B cell (primary cell): ENCODE results near the gene C19orf81. TPM values are rescaled to one million over a fixed set of nuclear protein-coding genes. Genes with fewer than 3 reads are reported as not detected.

Experiments
- ATAC-seq: fragments of 200-7000 bp; cut with Tn5 transposase; one replicate; pipeline ENCODE4 v1.10.0; 2021; ENCODE audit warnings: low read depth, mild to moderate bottlenecking, moderate number of reproducible peaks, moderate library complexity
- CTCF ChIA-PET: fragments of 350-600 bp; sonication (Branson Sonifier 250); formaldehyde crosslinking; loops from one replicate; lab custom pipeline; 2021; ENCODE audit warnings: antibody characterized with exemption, inconsistent platforms; lab: Charles Lee
- POLR2A ChIA-PET: fragments of 350-600 bp; sonication (Branson Sonifier 250); formaldehyde crosslinking; loops from one replicate; lab custom pipeline; 2021; ENCODE audit warnings: antibody characterized with exemption; lab: Charles Lee
- DNase-seq: peaks from one replicate; pipeline ENCODE4 v3.0.0; 2013
- H2AFZ ChIP-seq: 2 replicates; pipeline ENCODE4 v1.6.1; 2012; ENCODE audit warnings: mild to moderate bottlenecking, low read depth, low read length; ENCODE audit not compliant: insufficient read depth, poor library complexity, severe bottlenecking
- H3K27ac ChIP-seq, 2 donors: 1 replicate in 1 of 2; 2 replicates in 1 of 2; pipeline ENCODE4 v1.5.1; 2012 to 2013; ENCODE audit warnings: low read length in 2 of 2, mild to moderate bottlenecking in 2 of 2, moderate library complexity in 1 of 2
- H3K27me3 ChIP-seq, 4 experiments: fragments of 200-600 bp in 1 of 4; sonication (generic) in 1 of 4; replicated peaks in 1 of 4; 1 replicate in 2 of 4; 2 replicates in 2 of 4; pipeline versions ENCODE4 v1.6.1 to v1.7.0; 2013 to 2016; ENCODE audit warnings: low read length in 3 of 4, mild to moderate bottlenecking in 2 of 4, mixed read lengths in 1 of 4, moderate library complexity in 1 of 4; ENCODE audit not compliant: insufficient read depth in 4 of 4, control insufficient read depth in 3 of 4; ENCODE audit errors: control extremely low read depth in 1 of 4
- H3K36me3 ChIP-seq, 2 experiments: replicated peaks in 1 of 2; 1 replicate in 1 of 2; 2 replicates in 1 of 2; pipeline versions ENCODE4 v1.6.1 to v1.7.1; 2013; ENCODE audit warnings: low read length in 1 of 2; ENCODE audit not compliant: insufficient read depth in 2 of 2, control insufficient read depth in 1 of 2; ENCODE audit errors: control extremely low read depth in 1 of 2, extremely low read depth in 1 of 2
- H3K4me1 ChIP-seq, 2 donors: fragments of 200-600 bp in 1 of 2; sonication (generic) in 1 of 2; 1 replicate in 1 of 2; 2 replicates in 1 of 2; pipeline versions ENCODE4 v1.5.1 to v1.6.1; 2013 to 2017; ENCODE audit warnings: low read length in 2 of 2; ENCODE audit not compliant: control insufficient read depth in 2 of 2, insufficient read depth in 2 of 2
- H3K4me2 ChIP-seq: replicated peaks from 2 replicates; pipeline ENCODE3; 2012; ENCODE audit warnings: mild to moderate bottlenecking, low read depth, low read length; ENCODE audit not compliant: poor library complexity, severe bottlenecking
- H3K4me3 ChIP-seq, 5 experiments: fragments of 200-600 bp in 1 of 5; sonication (generic) in 1 of 5; 1 replicate in 3 of 5; 2 replicates in 2 of 5; pipeline versions ENCODE4 v1.5.1 to v1.7.0; 2011 to 2016; ENCODE audit warnings: low read length in 4 of 5, mild to moderate bottlenecking in 4 of 5, low read depth in 2 of 5, control low read depth in 1 of 5, moderate library complexity in 1 of 5; ENCODE audit not compliant: insufficient read depth in 1 of 5; ENCODE audit errors: control extremely low read depth in 1 of 5, extremely low read depth in 1 of 5
- H3K79me2 ChIP-seq: fragments of 200-600 bp; sonication (generic); one replicate; pipeline ENCODE4 v1.6.0; 2016; ENCODE audit warnings: low read length; ENCODE audit not compliant: control insufficient read depth, insufficient read depth
- H3K9ac ChIP-seq: fragments of 200-600 bp; sonication (generic); 2 replicates; pipeline ENCODE4 v1.6.1; 2017; ENCODE audit warnings: mild to moderate bottlenecking, low read length, moderate library complexity
- H3K9me3 ChIP-seq, 3 donors: one replicate each; pipeline versions ENCODE4 v1.6.1 to v1.7.1; 2013; ENCODE audit warnings: low read length in 2 of 3; ENCODE audit not compliant: control insufficient read depth in 2 of 3, insufficient read depth in 1 of 3; ENCODE audit errors: control extremely low read depth in 1 of 3
- H4K20me1 ChIP-seq: 2 replicates; pipeline ENCODE4 v1.6.0; 2012; ENCODE audit warnings: mild to moderate bottlenecking, low read length; ENCODE audit not compliant: insufficient read depth, control insufficient read depth, poor library complexity, severe bottlenecking
- H3K27ac Mint-ChIP-seq: one replicate; pipeline ENCODE4 v1.8.0; 2021; ENCODE audit warnings: mixed read lengths
- H3K27me3 Mint-ChIP-seq: one replicate; pipeline ENCODE4 v1.8.0; 2021; ENCODE audit warnings: mixed read lengths
- H3K4me1 Mint-ChIP-seq: one replicate; pipeline ENCODE4 v1.8.0; 2021; ENCODE audit warnings: mixed read lengths
- H3K4me3 Mint-ChIP-seq: one replicate; pipeline ENCODE4 v1.8.0; 2021; ENCODE audit warnings: mixed read lengths
- H3K9me3 Mint-ChIP-seq: one replicate; pipeline ENCODE4 v1.8.0; 2022; ENCODE audit warnings: mixed read lengths; ENCODE audit not compliant: insufficient read depth
- CTCF ChIP-seq: fragments of 200-600 bp; IDR thresholded peaks from one replicate; pipeline ENCODE4 v1.8.0; 2022; ENCODE audit warnings: antibody characterized with exemption, mild to moderate bottlenecking
- EZH2 ChIP-seq: IDR thresholded peaks from 2 replicates; pipeline ENCODE4 v1.6.1; 2012; ENCODE audit warnings: borderline replicate concordance, low read depth, mild to moderate bottlenecking, moderate library complexity, low read length; ENCODE audit not compliant: insufficient read depth, poor library complexity, severe bottlenecking
- WGBS: methylation state at CpG from one replicate; pipeline ENCODE4 v1.1.5; 2013; ENCODE audit warnings: missing lambda C conversion rate; ENCODE audit not compliant: insufficient coverage; 5-methylcytosine and 5-hydroxymethylcytosine counted together
- intact Hi-C: fragments of 100-400 bp; cut with micrococcal nuclease; formaldehyde crosslinking; loops from one replicate; pipeline ENCODE4 v1.10.0; 2022
- polyA plus RNA-seq: library from polyadenylated mRNA; depleted of rRNA; stranded (reverse); fragments of >200 nt; gene quantifications from 2 replicates; pipeline ENCODE4 v1.2.3, GENCODE V29; 2012
- total RNA-seq, 2 donors: library from RNA; stranded (reverse); fragments of 120-200 nt in 1 of 2; gene quantifications; 1 replicate in 1 of 2; 2 replicates in 1 of 2; pipeline versions ENCODE4 v1.2.3 to v1.2.4, GENCODE V29; 2013 to 2022

The C19orf81 gene
- total and polyA plus RNA-seq, 2 donors (not counting 1 experiment from before 2014, with no cell fraction given): 0.37 TPM; not detected in 1

- no peaks in the 10 kb centered on the region for H3K36me3 ChIP-seq
- intact Hi-C loops: no loop called here
- peak overlapping the region; percentile 49 for H3K9ac ChIP-seq
- ATAC-seq (peak; percentile 63), DNase-seq (peak; percentile 84)
- peaks cover 24% of the 10 kb centered on the region for H3K9me3 Mint-ChIP-seq
- H3K4me1 Mint-ChIP-seq: peaks cover 18% of the 10 kb centered on the region
- peaks cover 18 to 21% of the 10 kb centered on the region in 2 donors for H3K4me1 ChIP-seq
- ChIA-PET CTCF (no interaction called here), POLR2A (no interaction called here)
- H4K20me1 ChIP-seq: no peaks in the 10 kb centered on the region
- peak overlapping the region; percentile 53 for H3K27ac Mint-ChIP-seq
- 5% methylated on average over 64 of the region's 67 CpGs for WGBS
- peak overlapping the region; percentile 54 for H2AFZ ChIP-seq
- peak overlapping the region; percentile 71 for H3K4me2 ChIP-seq
- H3K9me3 ChIP-seq: peaks cover 0 to 63% (median 12%) of the 10 kb centered on the region in 3 donors
- H3K4me3 Mint-ChIP-seq: peak overlapping the region; percentile 81
- TF ChIP-seq EZH2 (no peak), CTCF (no peak)
- H3K27ac ChIP-seq: peak overlapping the region; percentile 37 to 38
- H3K79me2 ChIP-seq: no peaks in the 10 kb centered on the region
- peaks cover 0 to 56% (median 20%) of the 10 kb centered on the region in 4 experiments for H3K27me3 ChIP-seq
- H3K4me3 ChIP-seq: peak overlapping the region in 4 of 5 experiments; percentile 5 to 34 (median 20)
- peaks cover 65% of the 10 kb centered on the region for H3K27me3 Mint-ChIP-seq
Observed at GRCh38 chr19:50658441-50659317, 9.4 kb downstream of the C19orf81 start.
